ENCODE measurements around the gene ADAMTSL5.

DNA sequence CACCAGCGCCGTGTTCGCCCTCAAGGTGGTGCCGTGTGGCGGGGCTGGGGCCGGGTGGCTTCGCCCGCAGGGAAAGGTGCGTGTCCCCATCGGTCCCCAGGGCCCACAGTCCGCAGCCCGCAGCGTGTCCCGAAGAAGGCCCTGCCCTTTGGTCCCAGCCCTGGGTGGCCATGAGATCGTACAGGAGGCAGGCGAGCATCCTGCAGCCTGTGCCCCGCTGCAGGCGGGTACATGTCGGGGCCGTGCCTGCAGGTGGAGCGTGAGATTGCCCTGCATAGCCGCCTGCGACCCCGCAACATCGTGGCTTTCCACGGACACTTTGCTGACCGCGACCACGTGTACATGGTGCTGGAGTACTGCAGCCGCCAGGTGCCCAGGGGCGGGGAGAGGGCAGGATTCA, 12.5 kb upstream of the ADAMTSL5 start:
- TF ChIP-seq, protein P1, sequence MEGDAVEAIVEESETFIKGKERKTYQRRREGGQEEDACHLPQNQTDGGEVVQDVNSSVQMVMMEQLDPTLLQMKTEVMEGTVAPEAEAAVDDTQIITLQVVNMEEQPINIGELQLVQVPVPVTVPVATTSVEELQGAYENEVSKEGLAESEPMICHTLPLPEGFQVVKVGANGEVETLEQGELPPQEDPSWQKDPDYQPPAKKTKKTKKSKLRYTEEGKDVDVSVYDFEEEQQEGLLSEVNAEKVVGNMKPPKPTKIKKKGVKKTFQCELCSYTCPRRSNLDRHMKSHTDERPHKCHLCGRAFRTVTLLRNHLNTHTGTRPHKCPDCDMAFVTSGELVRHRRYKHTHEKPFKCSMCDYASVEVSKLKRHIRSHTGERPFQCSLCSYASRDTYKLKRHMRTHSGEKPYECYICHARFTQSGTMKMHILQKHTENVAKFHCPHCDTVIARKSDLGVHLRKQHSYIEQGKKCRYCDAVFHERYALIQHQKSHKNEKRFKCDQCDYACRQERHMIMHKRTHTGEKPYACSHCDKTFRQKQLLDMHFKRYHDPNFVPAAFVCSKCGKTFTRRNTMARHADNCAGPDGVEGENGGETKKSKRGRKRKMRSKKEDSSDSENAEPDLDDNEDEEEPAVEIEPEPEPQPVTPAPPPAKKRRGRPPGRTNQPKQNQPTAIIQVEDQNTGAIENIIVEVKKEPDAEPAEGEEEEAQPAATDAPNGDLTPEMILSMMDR (conservative IDR thresholded peaks at IDR 0.05 in 1 of 2, IDR thresholded peaks at IDR 0.05 in 1 of 2; ENCODE audit: extremely low read depth in 1 of 2, insufficient read depth in 1 of 2, low read depth in 1 of 2, low read length in 2 of 2), result no peak
- no peak for TF ChIP-seq EZH2 (IDR thresholded peaks at IDR 0.05; ENCODE audit: borderline replicate concordance, low read length)

Measured in mammary epithelial cell (primary cell).